ENCODE results near the gene CALML6. TPM values are rescaled to one million over a fixed set of nuclear protein-coding genes. Genes with fewer than 3 reads are reported as not detected.

CALML6 gene
- polyA plus RNA-seq, 2 of the 4 experiments (the other 2 are of a cell fraction): 0.49 TPM

Other genes starting within 250 kb of the CALML6 start
- gene SLC35E2B, start 222.5 kb upstream of the CALML6 start, polyA plus RNA-seq (2011; rRNA removed): 10.8 and 16.6 TPM in 2 replicates
- 10.8 to 13.9 TPM (median 13.6 TPM) in 3 replicates for gene SLC35E2B, start 222.5 kb upstream of the CALML6 start, polyA plus RNA-seq (2017; fragmentation: RNase III; extraction: RNeasy Plus Mini Kit Qiagen cat#74134 plus additional on column Dnase treatment)
- 6.7 and 13.7 TPM in 2 replicates for gene CDK11A, start 190.9 kb upstream of the CALML6 start, polyA plus RNA-seq (2011; rRNA removed)
- gene CDK11A, start 190.9 kb upstream of the CALML6 start, polyA plus RNA-seq (2017; fragmentation: RNase III; extraction: RNeasy Plus Mini Kit Qiagen cat#74134 plus additional on column Dnase treatment): 34.1 to 40.9 TPM (median 36.4 TPM) in 3 replicates
- gene NADK, start 136.8 kb upstream of the CALML6 start, polyA plus RNA-seq (2011; rRNA removed): 32.9 and 35.8 TPM in 2 replicates
- gene NADK, start 136.8 kb upstream of the CALML6 start, polyA plus RNA-seq (2017; fragmentation: RNase III; extraction: RNeasy Plus Mini Kit Qiagen cat#74134 plus additional on column Dnase treatment): 37.1 to 40.0 TPM (median 38.4 TPM) in 3 replicates
- 270 and 294 TPM in 2 replicates for gene GNB1, start 24.2 kb upstream of the CALML6 start, polyA plus RNA-seq (2011; rRNA removed)
- gene GNB1, start 24.2 kb upstream of the CALML6 start, polyA plus RNA-seq (2017; fragmentation: RNase III; extraction: RNeasy Plus Mini Kit Qiagen cat#74134 plus additional on column Dnase treatment): 158 to 160 TPM (median 159 TPM) in 3 replicates
- 0.41 and 0.52 TPM in 2 replicates for gene TMEM52, start 4.0 kb downstream of the CALML6 start, polyA plus RNA-seq (2011; rRNA removed)
- gene TMEM52, start 4.0 kb downstream of the CALML6 start, polyA plus RNA-seq (2017; fragmentation: RNase III; extraction: RNeasy Plus Mini Kit Qiagen cat#74134 plus additional on column Dnase treatment): 0.36 to 0.38 TPM (median 0.37 TPM) in 3 replicates
- 0.04 and 0.13 TPM in 2 replicates for gene CFAP74, start 88.5 kb downstream of the CALML6 start, polyA plus RNA-seq (2011; rRNA removed)
- gene CFAP74, start 88.5 kb downstream of the CALML6 start, polyA plus RNA-seq (2017; fragmentation: RNase III; extraction: RNeasy Plus Mini Kit Qiagen cat#74134 plus additional on column Dnase treatment): 0.03 to 0.05 TPM in 2 of 3 replicates, not detected in the other
- 0.12 and 0.17 TPM in 2 replicates for gene GABRD, start 104.1 kb downstream of the CALML6 start, polyA plus RNA-seq (2011; rRNA removed)
- gene GABRD, start 104.1 kb downstream of the CALML6 start, polyA plus RNA-seq (2017; fragmentation: RNase III; extraction: RNeasy Plus Mini Kit Qiagen cat#74134 plus additional on column Dnase treatment): 0.16 to 0.52 TPM (median 0.38 TPM) in 3 replicates
- gene PRKCZ, start 135.2 kb downstream of the CALML6 start, polyA plus RNA-seq (2011; rRNA removed): 7.3 and 9.8 TPM in 2 replicates
- 7.8 to 9.9 TPM (median 9.5 TPM) in 3 replicates for gene PRKCZ, start 135.2 kb downstream of the CALML6 start, polyA plus RNA-seq (2017; fragmentation: RNase III; extraction: RNeasy Plus Mini Kit Qiagen cat#74134 plus additional on column Dnase treatment)